SK-N-SH (cell line): ENCODE measurements around the gene OR13J1. TPM values are rescaled to one million over a fixed set of nuclear protein-coding genes. Genes with fewer than 3 reads are reported as not detected.
A peak's percentile ranks its signal among the peaks of the same experiment; 100 is the strongest.

ENCODE experiments used
- CHD2 ChIP-seq: fragments of 150-350 bp; IDR thresholded peaks from 2 replicates; pipeline ENCODE4 v1.6.1; 2018; ENCODE audit warnings: low read length; ENCODE audit not compliant: partially characterized antibody
- EP300 ChIP-seq, 2 experiments: IDR thresholded peaks; 2 replicates each; pipeline versions ENCODE4 v1.4.0 to v1.6.1; 2012; ENCODE audit warnings: borderline replicate concordance in 1 of 2, low read depth in 1 of 2, low read length in 1 of 2
- EZH2phosphoT487 ChIP-seq: fragments of 200-600 bp; sonication (generic); IDR thresholded peaks from 2 replicates; pipeline ENCODE4 v1.6.1; 2017; ENCODE audit warnings: low read depth, mixed run types, mild to moderate bottlenecking, antibody characterized with exemption, moderate library complexity, borderline replicate concordance
- FOXJ3 ChIP-seq: sonication (generic); formaldehyde crosslinking; IDR thresholded peaks from 2 replicates; pipeline ENCODE4 v1.5.1; 2020; ENCODE audit warnings: mild to moderate bottlenecking, missing genetic modification reagents
- GATA2 ChIP-seq: sonication (generic); formaldehyde crosslinking; IDR thresholded peaks from 2 replicates; pipeline ENCODE4 v1.5.0; 2020; ENCODE audit warnings: mild to moderate bottlenecking, missing genetic modification reagents
- JUND ChIP-seq: IDR thresholded peaks from 2 replicates; pipeline ENCODE4 v1.4.0; 2012
- MEF2A ChIP-seq: IDR thresholded peaks from 2 replicates; pipeline ENCODE4 v1.4.0; 2012; ENCODE audit warnings: low read depth, borderline replicate concordance
- POLR2AphosphoS5 ChIP-seq: IDR thresholded peaks from 2 replicates; pipeline ENCODE4 v1.6.1; 2012; ENCODE audit warnings: low read depth, low read length
- RAD21 ChIP-seq: IDR thresholded peaks from 2 replicates; pipeline ENCODE4 v1.6.1; 2012; ENCODE audit warnings: mild to moderate bottlenecking, low read length
- RFX5 ChIP-seq: IDR thresholded peaks from 2 replicates; pipeline ENCODE4 v1.6.1; 2012; ENCODE audit warnings: mild to moderate bottlenecking, improper control_type of control experiment, low read length
- SIN3A ChIP-seq: IDR thresholded peaks from 2 replicates; pipeline ENCODE4 v1.6.1; 2012; ENCODE audit warnings: low read depth, mild to moderate bottlenecking, low read length, moderate library complexity, borderline replicate concordance
- SMC3 ChIP-seq: IDR thresholded peaks from 2 replicates; pipeline ENCODE4 v1.6.1; 2012; ENCODE audit warnings: low read depth, low read length, improper control_type of control experiment
- TAF1 ChIP-seq: IDR thresholded peaks from 2 replicates; pipeline ENCODE4 v1.6.1; 2012; ENCODE audit warnings: low read depth, mild to moderate bottlenecking, low read length, moderate library complexity, borderline replicate concordance
- TCF12 ChIP-seq: IDR thresholded peaks from 2 replicates; pipeline ENCODE4 v1.4.0; 2012
- TEAD4 ChIP-seq: IDR thresholded peaks from 2 replicates; pipeline ENCODE4 v1.4.0; 2012; ENCODE audit warnings: mild to moderate bottlenecking, borderline replicate concordance; ENCODE audit not compliant: insufficient read depth
- YY1 ChIP-seq: IDR thresholded peaks from 2 replicates; pipeline ENCODE4 v1.4.0; 2012; ENCODE audit warnings: low read depth, mild to moderate bottlenecking
- polyA plus RNA-seq, 3 experiments: library from polyadenylated mRNA; depleted of rRNA; stranded (reverse); fragments of >200 nt; gene quantifications; 2 replicates each; pipeline ENCODE4 v1.2.3, GENCODE V29; 2012
- TF ChIP-seq, protein P1 (sequence below): IDR thresholded peaks from 2 replicates; pipeline ENCODE4 v1.6.1; 2012; ENCODE audit warnings: mild to moderate bottlenecking, low read depth, low read length, moderate library complexity
- TF ChIP-seq, protein P2 (sequence below): IDR thresholded peaks from 2 replicates; pipeline ENCODE4; 2012
- TF ChIP-seq, protein P3 (sequence below): IDR thresholded peaks from 2 replicates; pipeline ENCODE4 v1.4.0; 2012; ENCODE audit warnings: low read depth, borderline replicate concordance
- TF ChIP-seq, protein P4 (sequence below): IDR thresholded peaks from 2 replicates; pipeline ENCODE4 v1.4.0; 2012; ENCODE audit warnings: low read depth

OR13J1 gene
- polyA plus RNA-seq, 1 of the 3 experiments (the other 2 are of a cell fraction) = not detected

DNA sequence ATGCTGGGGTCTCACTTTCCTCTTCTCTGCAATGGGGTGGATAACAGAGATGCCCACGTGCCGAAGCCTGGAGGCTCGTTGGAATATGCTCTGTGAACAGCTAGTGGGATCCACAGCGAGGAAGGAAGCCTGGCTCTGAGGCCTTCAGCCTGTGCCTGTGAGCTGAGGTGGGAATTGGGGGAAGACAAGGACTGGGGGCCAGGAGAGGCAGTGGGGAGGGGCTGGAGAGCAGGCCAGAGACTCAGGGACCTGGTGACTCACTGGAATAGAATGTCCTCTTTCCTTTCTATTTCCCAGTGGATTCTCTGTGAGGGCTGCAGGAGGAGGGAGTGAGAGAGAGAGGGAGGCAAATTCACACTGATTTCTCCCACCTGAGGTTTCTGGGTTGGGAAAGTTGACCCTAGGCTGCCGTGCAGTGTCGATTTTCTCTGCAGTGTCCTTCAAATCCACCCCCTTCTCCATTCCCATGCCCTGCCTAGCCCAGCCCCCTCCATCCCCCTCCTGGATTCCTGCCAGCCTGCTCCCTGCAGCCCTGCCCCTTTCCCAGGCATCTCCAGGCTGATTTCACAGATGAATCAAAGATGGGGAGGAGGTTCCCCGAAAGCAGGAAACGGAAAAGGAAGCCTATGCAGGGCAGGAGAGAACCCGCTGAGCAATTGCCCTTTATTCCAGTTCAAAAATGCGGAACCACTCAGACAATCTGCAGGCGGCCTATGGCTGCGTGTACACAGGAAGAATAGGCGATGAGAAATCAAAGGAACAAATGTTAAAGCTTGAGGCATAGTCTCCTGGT lies 37.7 kb upstream of the OR13J1 start (continued):
- TF ChIP-seq, protein P1, sequence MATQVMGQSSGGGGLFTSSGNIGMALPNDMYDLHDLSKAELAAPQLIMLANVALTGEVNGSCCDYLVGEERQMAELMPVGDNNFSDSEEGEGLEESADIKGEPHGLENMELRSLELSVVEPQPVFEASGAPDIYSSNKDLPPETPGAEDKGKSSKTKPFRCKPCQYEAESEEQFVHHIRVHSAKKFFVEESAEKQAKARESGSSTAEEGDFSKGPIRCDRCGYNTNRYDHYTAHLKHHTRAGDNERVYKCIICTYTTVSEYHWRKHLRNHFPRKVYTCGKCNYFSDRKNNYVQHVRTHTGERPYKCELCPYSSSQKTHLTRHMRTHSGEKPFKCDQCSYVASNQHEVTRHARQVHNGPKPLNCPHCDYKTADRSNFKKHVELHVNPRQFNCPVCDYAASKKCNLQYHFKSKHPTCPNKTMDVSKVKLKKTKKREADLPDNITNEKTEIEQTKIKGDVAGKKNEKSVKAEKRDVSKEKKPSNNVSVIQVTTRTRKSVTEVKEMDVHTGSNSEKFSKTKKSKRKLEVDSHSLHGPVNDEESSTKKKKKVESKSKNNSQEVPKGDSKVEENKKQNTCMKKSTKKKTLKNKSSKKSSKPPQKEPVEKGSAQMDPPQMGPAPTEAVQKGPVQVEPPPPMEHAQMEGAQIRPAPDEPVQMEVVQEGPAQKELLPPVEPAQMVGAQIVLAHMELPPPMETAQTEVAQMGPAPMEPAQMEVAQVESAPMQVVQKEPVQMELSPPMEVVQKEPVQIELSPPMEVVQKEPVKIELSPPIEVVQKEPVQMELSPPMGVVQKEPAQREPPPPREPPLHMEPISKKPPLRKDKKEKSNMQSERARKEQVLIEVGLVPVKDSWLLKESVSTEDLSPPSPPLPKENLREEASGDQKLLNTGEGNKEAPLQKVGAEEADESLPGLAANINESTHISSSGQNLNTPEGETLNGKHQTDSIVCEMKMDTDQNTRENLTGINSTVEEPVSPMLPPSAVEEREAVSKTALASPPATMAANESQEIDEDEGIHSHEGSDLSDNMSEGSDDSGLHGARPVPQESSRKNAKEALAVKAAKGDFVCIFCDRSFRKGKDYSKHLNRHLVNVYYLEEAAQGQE = no peak
- TF ChIP-seq EP300 (IDR thresholded peaks at IDR 0.05; ENCODE audit: borderline replicate concordance in 1 of 2, low read depth in 1 of 2, low read length in 1 of 2) (no peak; a peak in 1 of 4 replicates), TEAD4 (0 out of 2 replicates have a peak, but pooled peaks have one; percentile 23), FOXJ3 (no peak), SMC3 (no peak), GATA2 (no peak), POLR2AphosphoS5 (no peak), JUND (no peak; the same call in 1 of the 2 replicates), CHD2 (peak; percentile 80), SIN3A (no peak), RAD21 (no peak), MEF2A (no peak), TAF1 (0 out of 2 replicates have a peak, but pooled peaks have one; percentile 18), YY1 (no peak), TCF12 (peak; percentile 55), RFX5 (no peak), EZH2phosphoT487 (no peak)
- TF ChIP-seq, protein P2, sequence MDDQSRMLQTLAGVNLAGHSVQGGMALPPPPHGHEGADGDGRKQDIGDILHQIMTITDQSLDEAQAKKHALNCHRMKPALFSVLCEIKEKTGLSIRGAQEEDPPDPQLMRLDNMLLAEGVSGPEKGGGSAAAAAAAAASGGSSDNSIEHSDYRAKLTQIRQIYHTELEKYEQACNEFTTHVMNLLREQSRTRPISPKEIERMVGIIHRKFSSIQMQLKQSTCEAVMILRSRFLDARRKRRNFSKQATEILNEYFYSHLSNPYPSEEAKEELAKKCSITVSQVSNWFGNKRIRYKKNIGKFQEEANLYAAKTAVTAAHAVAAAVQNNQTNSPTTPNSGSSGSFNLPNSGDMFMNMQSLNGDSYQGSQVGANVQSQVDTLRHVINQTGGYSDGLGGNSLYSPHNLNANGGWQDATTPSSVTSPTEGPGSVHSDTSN = no peak
- TF ChIP-seq, protein P3, sequence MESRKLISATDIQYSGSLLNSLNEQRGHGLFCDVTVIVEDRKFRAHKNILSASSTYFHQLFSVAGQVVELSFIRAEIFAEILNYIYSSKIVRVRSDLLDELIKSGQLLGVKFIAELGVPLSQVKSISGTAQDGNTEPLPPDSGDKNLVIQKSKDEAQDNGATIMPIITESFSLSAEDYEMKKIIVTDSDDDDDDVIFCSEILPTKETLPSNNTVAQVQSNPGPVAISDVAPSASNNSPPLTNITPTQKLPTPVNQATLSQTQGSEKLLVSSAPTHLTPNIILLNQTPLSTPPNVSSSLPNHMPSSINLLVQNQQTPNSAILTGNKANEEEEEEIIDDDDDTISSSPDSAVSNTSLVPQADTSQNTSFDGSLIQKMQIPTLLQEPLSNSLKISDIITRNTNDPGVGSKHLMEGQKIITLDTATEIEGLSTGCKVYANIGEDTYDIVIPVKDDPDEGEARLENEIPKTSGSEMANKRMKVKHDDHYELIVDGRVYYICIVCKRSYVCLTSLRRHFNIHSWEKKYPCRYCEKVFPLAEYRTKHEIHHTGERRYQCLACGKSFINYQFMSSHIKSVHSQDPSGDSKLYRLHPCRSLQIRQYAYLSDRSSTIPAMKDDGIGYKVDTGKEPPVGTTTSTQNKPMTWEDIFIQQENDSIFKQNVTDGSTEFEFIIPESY = no peak
- TF ChIP-seq, protein P4, sequence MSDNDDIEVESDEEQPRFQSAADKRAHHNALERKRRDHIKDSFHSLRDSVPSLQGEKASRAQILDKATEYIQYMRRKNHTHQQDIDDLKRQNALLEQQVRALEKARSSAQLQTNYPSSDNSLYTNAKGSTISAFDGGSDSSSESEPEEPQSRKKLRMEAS = no peak; the same call in 1 of the 2 replicates
